H1 (cell line): Measurements from ENCODE around the gene SRSF3. TPM values are rescaled to one million over a fixed set of nuclear protein-coding genes. Genes with fewer than 3 reads are reported as not detected.

ENCODE experiments used
- CTCF ChIA-PET: fragments of 300-600 bp; sonication (Branson Sonifier 250); formaldehyde crosslinking; loops from one replicate; lab custom pipeline; 2021; ENCODE audit not compliant: partially characterized antibody; lab: Charles Lee
- POLR2A ChIA-PET: fragments of 300-600 bp; sonication (Branson Sonifier 250); formaldehyde crosslinking; loops from one replicate; lab custom pipeline; 2021; ENCODE audit warnings: inconsistent platforms; ENCODE audit not compliant: partially characterized antibody; lab: Charles Lee
- DNase-seq, 2 experiments: peaks; one replicate each; pipeline versions ENCODE4 v3.0.0 to v3.0.0-alpha.2; 2010 to 2022; ENCODE audit warnings: low spot score in 2 of 2, low read depth in 1 of 2, mixed read lengths in 1 of 2
- FAIRE-seq: peaks from 2 replicates; lab custom pipeline; 2011; peaks lifted over from hg19 to GRCh38; lab: Jason Lieb, UNC
- H2AFZ ChIP-seq: 2 replicates; pipeline ENCODE4 v1.8.1; 2012; ENCODE audit warnings: low read length, inconsistent platforms
- H2AK5ac ChIP-seq: 2 replicates; pipeline ENCODE4 v1.6.1; 2013; ENCODE audit warnings: low read depth, low read length
- H2BK120ac ChIP-seq: replicated peaks from 2 replicates; pipeline ENCODE3; 2013; ENCODE audit warnings: low read depth, low read length, inconsistent platforms
- H2BK12ac ChIP-seq: 2 replicates; pipeline ENCODE4 v1.6.1; 2013; ENCODE audit warnings: low read depth, low read length
- H2BK15ac ChIP-seq: 2 replicates; pipeline ENCODE4 v1.6.1; 2013; ENCODE audit warnings: low read length
- H2BK20ac ChIP-seq: 2 replicates; pipeline ENCODE4 v1.6.1; 2013; ENCODE audit warnings: low read length
- H2BK5ac ChIP-seq: 2 replicates; pipeline ENCODE4 v1.6.1; 2013; ENCODE audit warnings: low read depth, low read length
- H3K14ac ChIP-seq: 2 replicates; pipeline ENCODE4 v1.6.1; 2013; ENCODE audit warnings: inconsistent platforms; ENCODE audit not compliant: insufficient read length
- H3K18ac ChIP-seq: 2 replicates; pipeline ENCODE4 v1.6.1; 2013; ENCODE audit warnings: low read length; ENCODE audit errors: extremely low read depth
- H3K23ac ChIP-seq: 2 replicates; pipeline ENCODE4 v1.6.1; 2013; ENCODE audit warnings: inconsistent platforms; ENCODE audit not compliant: insufficient read length
- H3K23me2 ChIP-seq: 2 replicates; pipeline ENCODE4 v1.6.1; 2013; ENCODE audit warnings: low read depth, low read length
- H3K27ac ChIP-seq: 2 replicates; pipeline ENCODE4 v1.6.1; 2011; ENCODE audit warnings: low read depth, low read length, inconsistent platforms
- H3K27me3 ChIP-seq, 4 experiments: replicated peaks in 1 of 4; 1 replicate in 1 of 4; 2 replicates in 3 of 4; pipeline versions ENCODE4 v1.6.1 to v1.8.1; 2011 to 2013; ENCODE audit warnings: low read length in 3 of 4, mild to moderate bottlenecking in 3 of 4, inconsistent platforms in 2 of 4, mixed read lengths in 2 of 4, moderate library complexity in 1 of 4; ENCODE audit not compliant: control insufficient read depth in 3 of 4, insufficient read depth in 3 of 4; ENCODE audit errors: extremely low read depth in 1 of 4
- H3K36me3 ChIP-seq, 4 experiments: 2 replicates each; pipeline versions ENCODE4 v1.6.1 to v1.8.1; 2011 to 2013; ENCODE audit warnings: mild to moderate bottlenecking in 4 of 4, low read length in 3 of 4, moderate library complexity in 2 of 4, control low read depth in 1 of 4, inconsistent platforms in 1 of 4; ENCODE audit not compliant: insufficient read depth in 4 of 4, control insufficient read depth in 2 of 4
- H3K4ac ChIP-seq: replicated peaks from 2 replicates; pipeline ENCODE3; 2013; ENCODE audit warnings: low read length, low read depth, mixed read lengths, inconsistent platforms; ENCODE audit not compliant: insufficient read length
- H3K4me1 ChIP-seq, 4 experiments: replicated peaks in 1 of 4; 1 replicate in 1 of 4; 2 replicates in 3 of 4; pipeline versions ENCODE4 v1.6.1 to v1.8.1; 2011 to 2013; ENCODE audit warnings: low read length in 3 of 4, inconsistent platforms in 2 of 4, mixed read lengths in 1 of 4; ENCODE audit not compliant: insufficient read depth in 4 of 4, control insufficient read depth in 3 of 4
- H3K4me2 ChIP-seq, 2 experiments: 2 replicates each; pipeline versions ENCODE4 v1.6.1 to v1.8.1; 2011 to 2013; ENCODE audit warnings: low read depth in 2 of 2, low read length in 2 of 2, control low read depth in 1 of 2, inconsistent platforms in 1 of 2, mild to moderate bottlenecking in 1 of 2; ENCODE audit not compliant: insufficient read depth in 1 of 2
- H3K4me3 ChIP-seq, 4 experiments: fragments of 200-600, 300-600 bp in 1 of 4; sonication (generic), shearing (Covaris generic), sonication (Bioruptor Twin) in 1 of 4; 2 replicates each; pipeline versions ENCODE4 v1.5.1 to v1.8.1; 2011 to 2016; ENCODE audit warnings: low read length in 4 of 4, low read depth in 3 of 4, control low read depth in 2 of 4, inconsistent platforms in 2 of 4, mild to moderate bottlenecking in 2 of 4, mixed read lengths in 1 of 4, moderate library complexity in 1 of 4; ENCODE audit not compliant: insufficient read depth in 2 of 4; ENCODE audit errors: extremely low read depth in 1 of 4
- H3K56ac ChIP-seq: replicated peaks from 2 replicates; pipeline ENCODE3; 2013; ENCODE audit warnings: low read depth, mild to moderate bottlenecking, mixed read lengths, low read length, inconsistent platforms; ENCODE audit not compliant: insufficient read length
- H3K79me1 ChIP-seq: 2 replicates; pipeline ENCODE4 v1.6.1; 2013; ENCODE audit warnings: low read depth, low read length, control low read depth
- H3K79me2 ChIP-seq, 2 experiments: 2 replicates each; pipeline versions ENCODE4 v1.6.1 to v1.8.1; 2012 to 2013; ENCODE audit warnings: low read length in 2 of 2, mild to moderate bottlenecking in 2 of 2, inconsistent platforms in 1 of 2; ENCODE audit not compliant: insufficient read depth in 2 of 2, control insufficient read depth in 1 of 2
- H3K9ac ChIP-seq, 4 experiments: replicated peaks in 1 of 4; 1 replicate in 1 of 4; 2 replicates in 3 of 4; pipeline versions ENCODE4 v1.6.1 to v1.8.1; 2011 to 2013; ENCODE audit warnings: low read depth in 3 of 4, low read length in 3 of 4, control low read depth in 2 of 4, mild to moderate bottlenecking in 2 of 4, moderate library complexity in 2 of 4, inconsistent platforms in 1 of 4; ENCODE audit errors: extremely low read depth in 1 of 4
- H3K9me3 ChIP-seq, 2 experiments: 2 replicates each; pipeline versions ENCODE4 v1.6.1 to v1.8.1; 2012 to 2013; ENCODE audit warnings: mild to moderate bottlenecking in 2 of 2, moderate library complexity in 2 of 2, control low read depth in 1 of 2, inconsistent platforms in 1 of 2, low read depth in 1 of 2, low read length in 1 of 2, mixed read lengths in 1 of 2; ENCODE audit not compliant: insufficient read depth in 2 of 2
- H4K20me1 ChIP-seq, 2 experiments: replicated peaks in 1 of 2; 2 replicates each; pipeline versions ENCODE3 to v1.8.1; 2011 to 2013; ENCODE audit warnings: inconsistent platforms in 2 of 2, low read length in 2 of 2, mild to moderate bottlenecking in 1 of 2; ENCODE audit not compliant: insufficient read depth in 2 of 2, control insufficient read depth in 1 of 2
- H4K5ac ChIP-seq: 2 replicates; pipeline ENCODE4 v1.6.1; 2013; ENCODE audit warnings: low read length, low read depth, mixed read lengths, inconsistent platforms; ENCODE audit not compliant: insufficient read length
- H4K8ac ChIP-seq: 2 replicates; pipeline ENCODE4 v1.8.0; 2013; ENCODE audit warnings: mild to moderate bottlenecking, moderate library complexity, low read length, inconsistent platforms; ENCODE audit not compliant: insufficient read depth; ENCODE audit errors: extremely low read depth
- H4K91ac ChIP-seq: replicated peaks from 2 replicates; pipeline ENCODE3; 2013; ENCODE audit warnings: low read length, mixed read lengths, inconsistent platforms; ENCODE audit not compliant: insufficient read length
- ASH2L ChIP-seq: fragments of 200-600, 300-600 bp; sonication (generic); IDR thresholded peaks from one replicate; pipeline ENCODE4 v1.7.1; 2017; ENCODE audit warnings: low read length
- BRCA1 ChIP-seq: IDR thresholded peaks from 2 replicates; pipeline ENCODE4 v1.6.1; 2012; ENCODE audit warnings: low read depth, low read length, improper control_type of control experiment
- CEBPB ChIP-seq: IDR thresholded peaks from 2 replicates; pipeline ENCODE4 v1.6.1; 2012; ENCODE audit warnings: low read depth, low read length
- WGBS, 2 experiments: shearing (Covaris generic) in 1 of 2; methylation state at CpG; one replicate each; pipeline versions ENCODE4 v1.1.6 to v1.1.7; 2013 to 2015; ENCODE audit warnings: low lambda C conversion rate in 2 of 2, mixed read lengths in 2 of 2, inconsistent platforms in 1 of 2, low coverage in 1 of 2, missing lambda C conversion rate in 1 of 2; ENCODE audit not compliant: insufficient replicate concordance in 2 of 2, insufficient coverage in 1 of 2, insufficient read length in 1 of 2; ENCODE audit errors: extremely low coverage in 1 of 2, missing lambda C conversion rate in 1 of 2; 5-methylcytosine and 5-hydroxymethylcytosine counted together
- polyA plus RNA-seq, 7 experiments: library from polyadenylated mRNA; depleted of rRNA in 3 of 7; stranded (reverse) in 5 of 7; unstranded in 2 of 7; fragments of >200 nt in 5 of 7; fragments of 200-250 nt in 2 of 7; gene quantifications; 1 replicate in 5 of 7; 2 replicates in 1 of 7; 4 replicates in 1 of 7; pipeline versions ENCODE4 v1.2.1 to v1.2.3, GENCODE V29; 2011 to 2013; ENCODE audit warnings: missing spikeins in 2 of 7, mixed read lengths in 2 of 7
- total RNA-seq: library from RNA; stranded (reverse); fragmentation: NEBNext Ultra II Directional; extraction: Animal tissue kit (Norgen Biotek cat#: 25700); gene quantifications from 2 replicates; pipeline ENCODE4 v1.2.1, GENCODE V29; 2021

SRSF3 gene
- total and polyA plus RNA-seq, 2 of the 8 experiments (the other 6 are each of a cell fraction or from before 2014, with no cell fraction given), result 471 to 689 TPM

GRCh38 chr6:36592221-36592655, 1.9 kb upstream of the SRSF3 start:
- Histone ChIP-seq H2BK5ac (no peak overlapping the region), H3K4ac (no peak overlapping the region), H2BK120ac (no peak overlapping the region), H4K91ac (no peak overlapping the region), H3K56ac (no peak overlapping the region), H3K4me2 (no peak overlapping the region), H2BK20ac (no peak overlapping the region), H3K23ac (no peak overlapping the region), H4K5ac (no peak overlapping the region), H2AFZ (no peak overlapping the region), H3K9ac (no peak overlapping the region), H3K79me1 (no peaks in the 10 kb centered on the region), H3K79me2 (peaks cover 26 to 31% of the 10 kb centered on the region in 2 experiments), H3K27ac (no peak overlapping the region), H3K27me3 (no peaks in the 10 kb centered on the region), H3K4me3 (no peak overlapping the region), H3K9me3 (no peaks in the 10 kb centered on the region), H2BK15ac (no peak overlapping the region), H4K8ac (no peak overlapping the region), H4K20me1 (peaks cover 12 to 18% of the 10 kb centered on the region in 2 experiments), H2AK5ac (no peak overlapping the region), H3K18ac (no peak overlapping the region), H2BK12ac (no peak overlapping the region), H3K14ac (no peak overlapping the region), H3K23me2 (peaks cover 4% of the 10 kb centered on the region; the same call in 1 of the 2 replicates), H3K36me3 (peaks cover 7 to 24% (median 7%) of the 10 kb centered on the region in 4 experiments; a peak in 7 of 8 replicates), H3K4me1 (peaks cover 0 to under 1% (median 0%) of the 10 kb centered on the region in 4 experiments; a peak in 2 of 7 replicates)
- 96% methylated on average over 12 of the region's 12 CpGs; no CpG with 5 or more reads in 1 of the 2 experiments for WGBS, 2 experiments
- FAIRE-seq (no peak), DNase-seq (no peak)
- POLR2A ChIA-PET, result interaction anchor here (0.7 to 13.4 kb wide), 5 partner anchors 5 to 44 kb away, joined by 3 to 386 read pairs (median 174); partner anchors contain the start of gene SRSF3
- CTCF ChIA-PET, result no interaction called here
- no peak for TF ChIP-seq ASH2L
- no peak for TF ChIP-seq BRCA1
- TF ChIP-seq CEBPB, result no peak
